Loucy (cell line): Measurements from ENCODE around the gene STPG4.

Experiments
- H2AFZ ChIP-seq: fragments of 200-600 bp; sonication (generic); 2 replicates; pipeline ENCODE4 v1.6.0; 2016; ENCODE audit warnings: antibody characterized with exemption, mild to moderate bottlenecking, low read length, moderate library complexity
- H3F3A ChIP-seq: fragments of 200-600 bp; 2 replicates; pipeline ENCODE4 v1.6.0; 2016; ENCODE audit warnings: antibody characterized with exemption, low read depth, mild to moderate bottlenecking
- H3K27me3 ChIP-seq: fragments of 200-600 bp; sonication (generic); 2 replicates; pipeline ENCODE4 v1.6.1; 2014; ENCODE audit warnings: low read length, mild to moderate bottlenecking; ENCODE audit not compliant: insufficient read depth, poor library complexity, severe bottlenecking
- H3K36me3 ChIP-seq: fragments of 200-600 bp; sonication (generic); 2 replicates; pipeline ENCODE4 v1.6.1; 2016; ENCODE audit warnings: low read length; ENCODE audit not compliant: insufficient read depth
- H3K4me1 ChIP-seq: fragments of 200-600 bp; sonication (generic); 2 replicates; pipeline ENCODE4 v1.5.1; 2014; ENCODE audit warnings: low read length, mild to moderate bottlenecking; ENCODE audit not compliant: insufficient read depth, poor library complexity, severe bottlenecking
- H3K4me2 ChIP-seq: fragments of 200-600 bp; sonication (generic); 2 replicates; pipeline ENCODE4 v1.6.0; 2014; ENCODE audit warnings: antibody characterized with exemption, low read length, low read depth, mild to moderate bottlenecking; ENCODE audit not compliant: poor library complexity, severe bottlenecking
- H3K4me3 ChIP-seq: fragments of 200-600 bp; sonication (generic); 2 replicates; pipeline ENCODE4 v1.5.1; 2014; ENCODE audit warnings: low read length, mild to moderate bottlenecking, mixed read lengths; ENCODE audit not compliant: poor library complexity, severe bottlenecking
- H3K79me2 ChIP-seq: fragments of 200-600 bp; sonication (generic); 2 replicates; pipeline ENCODE4 v1.6.1; 2014; ENCODE audit warnings: low read length; ENCODE audit not compliant: insufficient read depth
- H3K9ac ChIP-seq: fragments of 200-600 bp; sonication (generic); 2 replicates; pipeline ENCODE4 v1.6.0; 2014; ENCODE audit warnings: mild to moderate bottlenecking, low read depth, low read length, moderate library complexity; ENCODE audit not compliant: poor library complexity, severe bottlenecking
- H3K9me2 ChIP-seq: fragments of 200-600 bp; sonication (generic); replicated peaks from 2 replicates; pipeline ENCODE4 v1.6.1; 2016; ENCODE audit warnings: low read depth, low read length, mixed read lengths
- H3K9me3 ChIP-seq: fragments of 200-600 bp; sonication (generic); 2 replicates; pipeline ENCODE4 v1.6.1; 2014; ENCODE audit warnings: mild to moderate bottlenecking, antibody characterized with exemption, low read length, low read depth; ENCODE audit not compliant: insufficient read depth
- H4K20me1 ChIP-seq: fragments of 200-600 bp; sonication (generic); 2 replicates; pipeline ENCODE4 v1.6.0; 2014; ENCODE audit warnings: antibody characterized with exemption, low read length, mild to moderate bottlenecking; ENCODE audit not compliant: insufficient read depth, poor library complexity, severe bottlenecking
- CTCF ChIP-seq: fragments of 200-600 bp; sonication (generic); conservative IDR thresholded peaks from 2 replicates; pipeline ENCODE4 v1.5.1; 2014; ENCODE audit warnings: mild to moderate bottlenecking, antibody characterized with exemption, low read length
- EZH2phosphoT487 ChIP-seq: fragments of 200-600 bp; IDR thresholded peaks from 2 replicates; pipeline ENCODE4 v1.6.1; 2018; ENCODE audit warnings: antibody characterized with exemption, mild to moderate bottlenecking, moderate library complexity, borderline replicate concordance

STPG4 gene

GRCh38 chr2:47119001-47119400, 36.1 kb downstream of the STPG4 start:
- no peaks in the 10 kb centered on the region for H3K9me2 ChIP-seq
- no peaks in the 10 kb centered on the region for H3K27me3 ChIP-seq
- no peak overlapping the region for H3K4me3 ChIP-seq
- no peaks in the 10 kb centered on the region for H3K79me2 ChIP-seq
- TF ChIP-seq EZH2phosphoT487 (no peak), CTCF (no peak)
- no peak overlapping the region for H3K4me2 ChIP-seq
- no peaks in the 10 kb centered on the region for H3K36me3 ChIP-seq
- no peak overlapping the region for H2AFZ ChIP-seq
- no peaks in the 10 kb centered on the region for H3K9me3 ChIP-seq
- no peak overlapping the region for H3K9ac ChIP-seq
- H3F3A ChIP-seq = no peaks in the 10 kb centered on the region
- H4K20me1 ChIP-seq = no peaks in the 10 kb centered on the region
- H3K4me1 ChIP-seq = peaks cover 7% of the 10 kb centered on the region

- no peaks in the 10 kb centered on the region for H3K27me3 ChIP-seq
- H3K4me1 ChIP-seq = peaks cover 7% of the 10 kb centered on the region
- no peak overlapping the region for H3K9ac ChIP-seq
- no peak overlapping the region for H3K4me3 ChIP-seq
- no peaks in the 10 kb centered on the region for H3F3A ChIP-seq
- H3K79me2 ChIP-seq = no peaks in the 10 kb centered on the region
- no peaks in the 10 kb centered on the region for H3K9me2 ChIP-seq
- no peaks in the 10 kb centered on the region for H3K36me3 ChIP-seq
- no peaks in the 10 kb centered on the region for H4K20me1 ChIP-seq
- H3K9me3 ChIP-seq = no peaks in the 10 kb centered on the region
- no peak overlapping the region for H2AFZ ChIP-seq
- H3K4me2 ChIP-seq = no peak overlapping the region
- TF ChIP-seq EZH2phosphoT487 (no peak), CTCF (no peak)
Observed at GRCh38 chr2:47118581-47118980, 36.5 kb downstream of the STPG4 start.

GRCh38 chr2:47112665-47113435, 42.3 kb downstream of the STPG4 start:
- no peaks in the 10 kb centered on the region for H4K20me1 ChIP-seq
- H3K27me3 ChIP-seq = no peaks in the 10 kb centered on the region
- no peak overlapping the region for H3K4me3 ChIP-seq
- H3K36me3 ChIP-seq = no peaks in the 10 kb centered on the region
- H2AFZ ChIP-seq = no peak overlapping the region
- no peaks in the 10 kb centered on the region for H3K9me3 ChIP-seq
- no peak overlapping the region for H3K4me2 ChIP-seq
- H3K4me1 ChIP-seq = no peaks in the 10 kb centered on the region
- TF ChIP-seq EZH2phosphoT487 (no peak), CTCF (no peak)
- no peak overlapping the region for H3K9ac ChIP-seq
- no peaks in the 10 kb centered on the region for H3F3A ChIP-seq
- no peaks in the 10 kb centered on the region for H3K79me2 ChIP-seq
- no peaks in the 10 kb centered on the region for H3K9me2 ChIP-seq
